Adrenal gland (tissue), 12 donors: Measurements from ENCODE around the gene CPTP. TPM values are rescaled to one million over a fixed set of nuclear protein-coding genes. Genes with fewer than 3 reads are reported as not detected.

Experiments
- DNase-seq, 7 donors: peaks; one replicate each; pipeline ENCODE4 v3.0.0-alpha.2; 2019 to 2020
- H3K27ac ChIP-seq, 5 donors: fragments of 200-600 bp; sonication (generic) in 4 of 5; 1 replicate in 3 of 5; 2 replicates in 2 of 5; pipeline versions ENCODE4 v1.5.1 to v1.8.0; 2016 to 2020; ENCODE audit warnings: mild to moderate bottlenecking in 1 of 5
- H3K27me3 ChIP-seq: fragments of 200-600 bp; 2 replicates; pipeline ENCODE4 v1.8.0; 2021
- H3K36me3 ChIP-seq, 2 donors: fragments of 200-600 bp; replicated peaks in 1 of 2; 1 replicate in 1 of 2; 2 replicates in 1 of 2; pipeline versions ENCODE4 v1.5.1 to v1.8.0; 2018 to 2022
- H3K4me1 ChIP-seq, 2 donors: fragments of 200-600 bp; replicated peaks in 1 of 2; 1 replicate in 1 of 2; 2 replicates in 1 of 2; pipeline versions ENCODE4 v1.5.1 to v1.8.0; 2018 to 2021
- H3K4me3 ChIP-seq, 4 donors: fragments of 200-600 bp; sonication (generic) in 3 of 4; one replicate each; pipeline ENCODE4 v1.5.1; 2016 to 2018
- H3K9me3 ChIP-seq, 3 donors: fragments of 200-600 bp; sonication (generic) in 1 of 3; replicated peaks in 1 of 3; 1 replicate in 2 of 3; 2 replicates in 1 of 3; pipeline versions ENCODE4 v1.5.1 to v1.8.0; 2016 to 2021
- CTCF ChIP-seq, 6 experiments: fragments of 450-650 bp in 4 of 6; fragments of 200-600 bp in 2 of 6; sonication (generic) in 1 of 6; IDR thresholded peaks; 1 replicate in 5 of 6; 2 replicates in 1 of 6; pipeline versions ENCODE4 v1.5.1 to v1.8.0; 2016 to 2021; ENCODE audit warnings: antibody characterized with exemption in 6 of 6, mild to moderate bottlenecking in 2 of 6, moderate library complexity in 1 of 6
- POLR2A ChIP-seq, 2 donors: fragments of 450-650 bp; IDR thresholded peaks; one replicate each; pipeline ENCODE4 v1.6.1; 2017; ENCODE audit warnings: antibody characterized with exemption in 2 of 2, mild to moderate bottlenecking in 2 of 2, moderate library complexity in 1 of 2
- WGBS, 4 donors: extraction: QIAGEN DNeasy Blood & Tissue Kit in 2 of 4; methylation state at CpG; one replicate each; pipeline versions ENCODE4 v1.1.5 to v1.1.7; 2013 to 2017; 5-methylcytosine and 5-hydroxymethylcytosine counted together
- intact Hi-C, 2 donors: fragments of 100-400 bp; cut with DNase I; formaldehyde crosslinking; loops; one replicate each; pipeline versions ENCODE4 v1.14.1 to v1.15.0; 2022 to 2023
- polyA plus RNA-seq, 3 donors: library from polyadenylated mRNA; stranded (reverse); fragments of 200-250 nt in 2 of 3; fragments of 350-450 nt in 1 of 3; fragmentation: Illumina TruSeq in 1 of 3; extraction: RNeasy Lipid Tissue Mini Kit (QIAGEN cat#74804) in 1 of 3; gene quantifications; one replicate each; pipeline ENCODE4 v1.2.3, GENCODE V29; 2013 to 2014
- total RNA-seq, 9 donors: library from RNA; depleted of rRNA in 4 of 9; stranded (reverse); fragments of >200 nt in 4 of 9; fragments of 120-200 nt in 1 of 9; fragmentation: NEBNext Ultra II Directional in 1 of 9; extraction: Animal tissue kit (Norgen Biotek cat#: 25700) in 1 of 9; gene quantifications; one replicate each; pipeline versions ENCODE4 v1.1.0 to v1.2.4, GENCODE V29; 2013 to 2023
- donor health status: healthy with polysubstance abuse.
- donor health status: Bipolar disorder and iron deficiency.
- donor health status: DM: yes; HTN: yes; CAD: no.
- donor health status: DM: no; HTN: no; CAD: no.
- donor health status: DM: no; HTN: no; CAD: no.
- donor health status: DM: yes; HTN: yes; CAD: no.

Gene CPTP
- total and polyA plus RNA-seq, 12 donors: 2.9 to 53.0 (median 29.0) TPM

- no peak overlapping the region for H3K27ac ChIP-seq
- intact Hi-C loops: no loop called here
- DNase-seq: no peak
- TF ChIP-seq CTCF (IDR thresholded peaks at IDR 0.05): no peak
- no peak for TF ChIP-seq POLR2A (IDR thresholded peaks at IDR 0.05)
- no peaks in the 10 kb centered on the region for H3K9me3 ChIP-seq
- H3K36me3 ChIP-seq: peaks cover 0 to 64% of the 10 kb centered on the region in 2 donors
- H3K4me3 ChIP-seq: no peak overlapping the region
- WGBS, 4 donors: 90 to 93% (median 91%) methylated on average over 22 to 49 of the region's 49 CpGs
- H3K4me1 ChIP-seq: peaks cover 10 to 12% of the 10 kb centered on the region in 2 donors
- H3K27me3 ChIP-seq: no peaks in the 10 kb centered on the region
Measured at GRCh38 chr1:1312450-1313314, 11.9 kb upstream of the CPTP start.

GRCh38 chr1:1313500-1314236 is 10.9 kb upstream of the CPTP start:
- TF ChIP-seq POLR2A (IDR thresholded peaks at IDR 0.05): no peak
- TF ChIP-seq CTCF (IDR thresholded peaks at IDR 0.05): no peak

GRCh38 chr1:1314237-1314586 is 10.4 kb upstream of the CPTP start:
- 87 to 93% (median 91%) methylated on average over 5 to 15 of the region's 15 CpGs for WGBS, 4 donors
- no peak overlapping the region for H3K27ac ChIP-seq
- DNase-seq: no peak
- intact Hi-C loops: no loop called here
- H3K36me3 ChIP-seq: peaks cover 0 to 69% of the 10 kb centered on the region in 2 donors
- TF ChIP-seq POLR2A (IDR thresholded peaks at IDR 0.05) (no peak), CTCF (IDR thresholded peaks at IDR 0.05) (no peak)
- H3K4me3 ChIP-seq: no peak overlapping the region
- no peaks in the 10 kb centered on the region for H3K9me3 ChIP-seq
- H3K27me3 ChIP-seq: no peaks in the 10 kb centered on the region
- peaks cover 18 to 20% of the 10 kb centered on the region in 2 donors for H3K4me1 ChIP-seq

More at GRCh38 chr1:1313500-1314236, 10.9 kb upstream of the CPTP start:
- H3K27ac ChIP-seq: no peak overlapping the region
- H3K4me3 ChIP-seq: no peak overlapping the region
- H3K27me3 ChIP-seq: no peaks in the 10 kb centered on the region
- DNase-seq: no peak
- peaks cover 0 to 65% of the 10 kb centered on the region in 2 donors for H3K36me3 ChIP-seq
- intact Hi-C loops: no loop called here
- WGBS, 4 donors: 81 to 90% (median 87%) methylated on average over 18 to 37 of the region's 37 CpGs
- H3K9me3 ChIP-seq: no peaks in the 10 kb centered on the region
- peaks cover 20 to 22% of the 10 kb centered on the region in 2 donors for H3K4me1 ChIP-seq

GRCh38 chr1:1314678-1315335 is 9.8 kb upstream of the CPTP start:
- H3K9me3 ChIP-seq: no peaks in the 10 kb centered on the region
- intact Hi-C loops: no loop called here
- peaks cover 14% of the 10 kb centered on the region in 2 donors for H3K4me1 ChIP-seq
- H3K27ac ChIP-seq: no peak overlapping the region
- no peak overlapping the region for H3K4me3 ChIP-seq
- DNase-seq: no peak
- 85 to 95% (median 89%) methylated on average over 4 to 23 of the region's 23 CpGs for WGBS, 4 donors
- peaks cover 0 to 74% of the 10 kb centered on the region in 2 donors for H3K36me3 ChIP-seq
- no peak for TF ChIP-seq POLR2A (IDR thresholded peaks at IDR 0.05)
- no peaks in the 10 kb centered on the region for H3K27me3 ChIP-seq
